ENCODE data around the gene CETP. TPM values are rescaled to one million over a fixed set of nuclear protein-coding genes. Genes with fewer than 3 reads are reported as not detected.

Gene CETP
- total RNA-seq, 4 donors from 2014 or later, result 0.19 to 0.32 (median 0.31) TPM; not detected in 1

GRCh38 chr16:56982695-56983094, 20.9 kb downstream of the CETP start:
- intact Hi-C loops (cut with DNase I), result no loop called here
- H3K27me3 ChIP-seq, result no peaks in the 10 kb centered on the region
- DNase-seq, result no peak
- no peaks in the 10 kb centered on the region for H3K9me3 ChIP-seq
- 60 to 90% methylated on average over 1 to 2 of the region's 2 CpGs for WGBS, 2 donors
- peaks cover 7 to 31% (median 21%) of the 10 kb centered on the region in 3 donors for H3K4me1 ChIP-seq
- no peak overlapping the region for H3K27ac ChIP-seq
- TF ChIP-seq POLR2A (IDR thresholded peaks at IDR 0.05), result no peak
- TF ChIP-seq CTCF (IDR thresholded peaks at IDR 0.05), result no peak
- H3K4me3 ChIP-seq, result no peak overlapping the region
- H3K36me3 ChIP-seq, result peaks cover 0 to 5% (median 0%) of the 10 kb centered on the region in 3 donors

DNA sequence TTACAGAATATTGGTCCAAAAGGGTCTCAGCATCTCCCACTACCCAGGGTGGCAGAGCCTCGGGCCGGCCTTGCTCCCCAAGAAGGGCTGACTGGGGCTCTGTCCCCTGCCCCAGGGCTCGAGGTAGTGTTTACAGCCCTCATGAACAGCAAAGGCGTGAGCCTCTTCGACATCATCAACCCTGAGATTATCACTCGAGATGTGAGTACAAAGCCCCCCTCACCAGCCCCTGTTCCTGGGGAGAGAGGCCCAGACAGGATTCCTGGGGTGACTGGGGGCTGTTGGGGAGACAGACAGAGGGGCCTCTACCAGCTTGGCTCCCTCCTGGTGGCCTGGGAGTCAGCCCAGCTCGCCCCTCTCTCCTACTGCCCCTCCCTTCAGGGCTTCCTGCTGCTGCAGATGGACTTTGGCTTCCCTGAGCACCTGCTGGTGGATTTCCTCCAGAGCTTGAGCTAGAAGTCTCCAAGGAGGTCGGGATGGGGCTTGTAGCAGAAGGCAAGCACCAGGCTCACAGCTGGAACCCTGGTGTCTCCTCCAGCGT, 21.5 kb downstream of the CETP start:
- intact Hi-C loops (cut with DNase I), result no loop called here
- TF ChIP-seq CTCF (IDR thresholded peaks at IDR 0.05) (no peak), POLR2A (IDR thresholded peaks at IDR 0.05) (no peak)
- no peak for DNase-seq
- peaks cover 9 to 37% (median 27%) of the 10 kb centered on the region in 3 donors for H3K4me1 ChIP-seq
- H3K27me3 ChIP-seq, result no peaks in the 10 kb centered on the region
- 82 to 96% methylated on average over 4 to 8 of the region's 9 CpGs for WGBS, 2 donors
- no peak overlapping the region for H3K27ac ChIP-seq
- H3K36me3 ChIP-seq, result peaks cover 0 to 5% (median 0%) of the 10 kb centered on the region in 3 donors
- H3K9me3 ChIP-seq, result no peaks in the 10 kb centered on the region
- H3K4me3 ChIP-seq, result no peak overlapping the region

DNA sequence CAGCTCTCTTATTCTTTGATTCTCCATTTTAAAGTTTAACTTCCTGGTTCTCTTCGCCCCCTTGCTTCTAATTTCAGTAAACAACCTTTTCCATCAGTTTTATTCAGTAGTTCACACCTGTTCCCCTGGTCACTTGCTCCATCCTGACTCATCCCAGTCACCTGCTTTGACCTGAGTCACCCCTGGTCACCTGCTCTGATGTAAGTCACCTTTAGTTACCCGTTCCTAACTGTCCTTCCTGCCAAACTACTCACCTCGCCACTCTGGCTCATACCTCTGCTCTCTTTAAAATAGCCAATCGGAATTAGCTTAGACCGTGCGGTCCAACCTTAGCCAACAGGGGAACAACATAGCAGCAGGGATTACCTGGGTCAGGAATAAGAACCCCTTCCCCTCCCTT, 22.9 kb downstream of the CETP start:
- no peak overlapping the region for H3K4me3 ChIP-seq
- intact Hi-C loops (cut with DNase I), result no loop called here
- H3K27me3 ChIP-seq, result no peaks in the 10 kb centered on the region
- DNase-seq, result no peak
- TF ChIP-seq POLR2A (IDR thresholded peaks at IDR 0.05) (no peak), CTCF (IDR thresholded peaks at IDR 0.05) (no peak)
- no peaks in the 10 kb centered on the region for H3K9me3 ChIP-seq
- peak overlapping the region in 2 of 4 donors; percentile 60 for H3K27ac ChIP-seq
- WGBS, 2 donors, result 73 to 76% methylated on average over 6 of the region's 6 CpGs
- peaks cover 17 to 47% (median 34%) of the 10 kb centered on the region in 3 donors for H3K4me1 ChIP-seq
- peaks cover 0 to 5% (median 0%) of the 10 kb centered on the region in 3 donors for H3K36me3 ChIP-seq

DNA sequence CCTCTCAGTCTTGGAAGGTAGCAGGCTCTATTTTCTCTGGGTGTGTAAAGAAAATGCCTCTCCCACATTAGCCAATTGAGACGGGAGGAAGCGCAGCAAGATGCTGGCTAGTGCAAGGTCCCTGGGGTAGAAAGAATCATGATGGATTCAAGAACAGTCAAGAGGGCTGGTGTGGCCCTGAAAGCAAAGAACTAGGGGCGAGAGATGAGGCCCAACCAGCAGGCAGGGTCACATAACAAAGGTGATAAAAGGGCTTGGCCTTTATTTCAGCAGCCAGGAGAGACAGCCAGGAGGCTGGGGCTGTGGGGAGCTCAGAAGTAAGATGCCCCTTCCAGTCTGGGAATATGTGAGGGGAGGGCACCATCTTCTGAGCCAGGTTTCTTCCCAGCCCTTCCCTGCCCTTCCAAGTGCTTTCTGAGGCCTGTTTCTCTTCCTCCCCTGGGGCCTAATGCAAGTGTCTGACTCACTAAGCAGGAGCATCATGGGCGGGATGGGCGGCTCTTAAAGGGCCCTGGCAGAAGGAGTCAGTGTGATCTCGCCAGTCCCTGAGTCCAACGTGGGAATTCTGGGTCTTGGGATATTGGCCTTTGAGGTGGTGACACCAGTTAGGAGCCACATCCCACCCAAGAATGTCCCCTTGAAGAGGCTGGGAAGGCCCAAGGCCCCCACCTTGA, 23.7 kb downstream of the CETP start:
- no peak for DNase-seq
- intact Hi-C loops (cut with DNase I), result no loop called here
- H3K9me3 ChIP-seq, result no peaks in the 10 kb centered on the region
- peak overlapping the region in 3 of 4 donors; percentile 60 to 74 (median 60) for H3K27ac ChIP-seq
- TF ChIP-seq POLR2A (IDR thresholded peaks at IDR 0.05), result no peak
- TF ChIP-seq CTCF (IDR thresholded peaks at IDR 0.05), result no peak
- H3K4me1 ChIP-seq, result peaks cover 17 to 54% (median 34%) of the 10 kb centered on the region in 3 donors
- WGBS, 2 donors, result 41 to 81% methylated on average over 3 to 7 of the region's 7 CpGs
- H3K36me3 ChIP-seq, result peaks cover 0 to 5% (median 0%) of the 10 kb centered on the region in 3 donors
- no peaks in the 10 kb centered on the region for H3K27me3 ChIP-seq
- no peak overlapping the region for H3K4me3 ChIP-seq

GRCh38 chr16:56985962-56986360, 24.2 kb downstream of the CETP start:
- Histone ChIP-seq H3K4me1 (peaks cover 22 to 60% (median 40%) of the 10 kb centered on the region in 3 donors), H3K27ac (peak overlapping the region in 3 of 4 donors; percentile 60 to 74 (median 60)), H3K36me3 (peaks cover 0 to 5% (median 0%) of the 10 kb centered on the region in 3 donors), H3K27me3 (no peaks in the 10 kb centered on the region), H3K4me3 (no peak overlapping the region), H3K9me3 (no peaks in the 10 kb centered on the region)
- 80% methylated on average over 2 of the region's 2 CpGs; no CpG with 5 or more reads in 1 of the 2 donors for WGBS, 2 donors
- no peak for DNase-seq
- TF ChIP-seq CTCF (IDR thresholded peaks at IDR 0.05) (no peak), POLR2A (IDR thresholded peaks at IDR 0.05) (no peak)
- intact Hi-C loops (cut with DNase I), result no loop called here

Measured in esophagus squamous epithelium (tissue), 5 donors.